IMR-90 (cell line): ENCODE data around the gene SRXN1. TPM values are rescaled to one million over a fixed set of nuclear protein-coding genes. Genes with fewer than 3 reads are reported as not detected.

Experiments
- ATAC-seq: fragments of 200-7000 bp; cut with Tn5 transposase; 2 replicates; pipeline ENCODE4 v1.9.1; 2020; ENCODE audit warnings: low read depth, mild to moderate bottlenecking, moderate library complexity
- BruUV-seq: library from RNA; stranded (reverse); fragments of 400-500 nt; replicated peaks from 2 replicates; lab custom pipeline; 2021; lab: Mats Ljungman, UMichigan
- CTCF ChIA-PET: fragments of 300-600 bp; formaldehyde crosslinking; extraction: SDS; loops from one replicate; lab custom pipeline; 2021; ENCODE audit warnings: antibody characterized with exemption; lab: Yijun Ruan, JAX
- POLR2A ChIA-PET: fragments of 300-600 bp; sonication (Branson Sonifier 250); formaldehyde crosslinking; loops from one replicate; lab custom pipeline; 2022; ENCODE audit warnings: antibody characterized with exemption; ENCODE audit not compliant: unreplicated experiment; lab: Charles Lee
- DNase-seq: peaks from one replicate; pipeline ENCODE4 v3.0.0; 2013
- H2AFZ ChIP-seq: replicated peaks from 2 replicates; pipeline ENCODE3; 2013; ENCODE audit warnings: low read length, mild to moderate bottlenecking; ENCODE audit not compliant: poor library complexity
- H2AK5ac ChIP-seq: 2 replicates; pipeline ENCODE4 v1.6.1; 2013; ENCODE audit warnings: low read depth, low read length, inconsistent platforms
- H2AK9ac ChIP-seq: replicated peaks from 2 replicates; pipeline ENCODE3; 2013; ENCODE audit warnings: mild to moderate bottlenecking, low read depth, low read length, moderate library complexity; ENCODE audit not compliant: poor library complexity
- H2BK120ac ChIP-seq: 2 replicates; pipeline ENCODE4 v1.6.1; 2013; ENCODE audit warnings: low read depth, low read length, inconsistent platforms
- H2BK15ac ChIP-seq: 3 replicates; pipeline ENCODE4 v1.6.1; 2013; ENCODE audit warnings: low read depth, low read length, inconsistent platforms
- H2BK20ac ChIP-seq: 2 replicates; pipeline ENCODE4 v1.6.1; 2013; ENCODE audit warnings: low read depth, mild to moderate bottlenecking, inconsistent platforms, low read length, moderate library complexity
- H2BK5ac ChIP-seq: 2 replicates; pipeline ENCODE4 v1.6.1; 2013; ENCODE audit warnings: mild to moderate bottlenecking, low read depth, low read length, inconsistent platforms; ENCODE audit not compliant: poor library complexity, severe bottlenecking
- H3K14ac ChIP-seq: replicated peaks from 2 replicates; pipeline ENCODE4 v1.6.1; 2013; ENCODE audit warnings: low read depth, low read length, inconsistent platforms
- H3K18ac ChIP-seq: 2 replicates; pipeline ENCODE4 v1.6.1; 2013; ENCODE audit warnings: low read depth, low read length, control low read depth
- H3K23ac ChIP-seq: 2 replicates; pipeline ENCODE4 v1.6.1; 2013; ENCODE audit warnings: low read depth, low read length, inconsistent platforms
- H3K27ac ChIP-seq: 2 replicates; pipeline ENCODE4 v1.5.1; 2013; ENCODE audit warnings: mild to moderate bottlenecking, control low read depth, low read length; ENCODE audit not compliant: insufficient read depth
- H3K27me3 ChIP-seq: 2 replicates; pipeline ENCODE4 v1.6.1; 2013; ENCODE audit warnings: low read length; ENCODE audit not compliant: control insufficient read depth, insufficient read depth
- H3K36me3 ChIP-seq: 2 replicates; pipeline ENCODE4 v1.6.1; 2013; ENCODE audit warnings: low read length, mixed read lengths; ENCODE audit not compliant: control insufficient read depth, insufficient read depth
- H3K4ac ChIP-seq: 2 replicates; pipeline ENCODE4 v1.6.1; 2013; ENCODE audit warnings: low read depth, low read length, inconsistent platforms
- H3K4me1 ChIP-seq: 2 replicates; pipeline ENCODE4 v1.6.1; 2013; ENCODE audit warnings: low read length, mixed read lengths; ENCODE audit not compliant: control insufficient read depth, insufficient read depth
- H3K4me2 ChIP-seq: 2 replicates; pipeline ENCODE4 v1.6.1; 2013; ENCODE audit warnings: low read depth, mild to moderate bottlenecking, control low read depth, low read length, moderate library complexity
- H3K4me3 ChIP-seq: 2 replicates; pipeline ENCODE4 v1.5.1; 2013; ENCODE audit warnings: low read depth, mild to moderate bottlenecking, control low read depth, low read length, moderate library complexity; ENCODE audit not compliant: insufficient read depth
- H3K56ac ChIP-seq: 2 replicates; pipeline ENCODE4 v1.6.1; 2013; ENCODE audit warnings: low read length, inconsistent platforms; ENCODE audit not compliant: insufficient read depth; ENCODE audit errors: extremely low read depth
- H3K79me1 ChIP-seq, 2 experiments: 2 replicates each; pipeline ENCODE4 v1.6.1; 2013; ENCODE audit warnings: low read length in 2 of 2, inconsistent platforms in 1 of 2, low read depth in 1 of 2
- H3K9ac ChIP-seq: 2 replicates; pipeline ENCODE4 v1.6.1; 2013; ENCODE audit warnings: low read depth, low read length, control low read depth
- H3K9me1 ChIP-seq: 2 replicates; pipeline ENCODE4 v1.6.1; 2013; ENCODE audit warnings: low read length, inconsistent platforms; ENCODE audit not compliant: insufficient read depth
- H3K9me3 ChIP-seq: 2 replicates; pipeline ENCODE4 v1.6.1; 2013; ENCODE audit warnings: low read length; ENCODE audit not compliant: control insufficient read depth, insufficient read depth
- H4K20me1 ChIP-seq: 2 replicates; pipeline ENCODE4 v1.6.1; 2013; ENCODE audit warnings: low read length, inconsistent platforms; ENCODE audit not compliant: insufficient read depth
- H4K5ac ChIP-seq: 2 replicates; pipeline ENCODE4 v1.6.1; 2013; ENCODE audit warnings: mild to moderate bottlenecking, low read depth, low read length, control low read depth
- H4K8ac ChIP-seq, 2 experiments: 2 replicates each; pipeline ENCODE4 v1.6.1; 2013; ENCODE audit warnings: low read depth in 2 of 2, low read length in 2 of 2, control low read depth in 1 of 2, inconsistent platforms in 1 of 2
- H4K91ac ChIP-seq: 2 replicates; pipeline ENCODE4 v1.6.1; 2013; ENCODE audit warnings: low read depth, low read length, inconsistent platforms; ENCODE audit not compliant: insufficient read depth
- BHLHE40 ChIP-seq: fragments of 150-350 bp; IDR thresholded peaks from 2 replicates; pipeline ENCODE4 v1.6.1; 2016; ENCODE audit warnings: mild to moderate bottlenecking, low read depth, low read length
- CEBPB ChIP-seq: IDR thresholded peaks from 2 replicates; pipeline ENCODE4 v1.6.1; 2012; ENCODE audit warnings: low read depth, low read length, improper control_type of control experiment
- CHD1 ChIP-seq: IDR thresholded peaks from 2 replicates; pipeline ENCODE4 v1.6.1; 2012; ENCODE audit warnings: low read depth, low read length, improper control_type of control experiment
- MAFK ChIP-seq: IDR thresholded peaks from 2 replicates; pipeline ENCODE4 v1.6.1; 2012; ENCODE audit warnings: low read depth, low read length, improper control_type of control experiment
- MAZ ChIP-seq: IDR thresholded peaks from 2 replicates; pipeline ENCODE4 v1.6.1; 2012; ENCODE audit warnings: low read depth, mild to moderate bottlenecking, low read length, improper control_type of control experiment, moderate library complexity, borderline replicate concordance
- MXI1 ChIP-seq: IDR thresholded peaks from 2 replicates; pipeline ENCODE4 v1.6.1; 2012; ENCODE audit warnings: low read depth, mild to moderate bottlenecking, low read length, moderate library complexity, borderline replicate concordance
- NFE2L2 ChIP-seq: fragments of 150-350 bp; IDR thresholded peaks from 2 replicates; pipeline ENCODE4 v1.6.1; 2016; ENCODE audit warnings: low read depth, mild to moderate bottlenecking, low read length
- POLR2A ChIP-seq: IDR thresholded peaks from 2 replicates; pipeline ENCODE4 v1.6.1; 2012; ENCODE audit warnings: mild to moderate bottlenecking, low read depth, low read length
- RAD21 ChIP-seq: IDR thresholded peaks from 2 replicates; pipeline ENCODE4 v1.6.1; 2012; ENCODE audit warnings: low read length, improper control_type of control experiment
- RCOR1 ChIP-seq: IDR thresholded peaks from 2 replicates; pipeline ENCODE4 v1.6.1; 2012; ENCODE audit warnings: mild to moderate bottlenecking, low read length, improper control_type of control experiment; ENCODE audit not compliant: insufficient replicate concordance
- RFX5 ChIP-seq: IDR thresholded peaks from 2 replicates; pipeline ENCODE4 v1.8.0; 2012; ENCODE audit warnings: low read depth, mild to moderate bottlenecking, low read length, moderate library complexity
- SMC3 ChIP-seq: fragments of 150-350 bp; IDR thresholded peaks from 2 replicates; pipeline ENCODE4 v1.6.1; 2016; ENCODE audit warnings: low read depth, mild to moderate bottlenecking, antibody characterized with exemption, low read length, moderate library complexity
- USF2 ChIP-seq: fragments of 150-350 bp; IDR thresholded peaks from 2 replicates; pipeline ENCODE4 v1.6.1; 2017; ENCODE audit warnings: mild to moderate bottlenecking, antibody characterized with exemption, low read length, low read depth
- WGBS, 2 experiments: methylation state at CpG; one replicate each; pipeline versions ENCODE4 v1.1.5 to v1.1.7; 2013; ENCODE audit warnings: missing lambda C conversion rate in 2 of 2; ENCODE audit not compliant: insufficient read length in 1 of 2; ENCODE audit errors: extremely low coverage in 2 of 2; 5-methylcytosine and 5-hydroxymethylcytosine counted together
- dilution Hi-C: fragments of 300-500 bp; cut with HindIII; formaldehyde crosslinking; loops from one replicate; pipeline ENCODE4 v1.14.3; 2018; ENCODE audit warnings: low sequenced_read_pairs; ENCODE audit not compliant: unreplicated experiment
- in situ Hi-C: fragments of 300-500 bp; cut with MboI; formaldehyde crosslinking; loops from 3 replicates; pipeline ENCODE4 v1.14.3; 2019; ENCODE audit warnings: low sequenced_read_pairs, inconsistent platforms, mixed read lengths
- intact Hi-C: fragments of 100-400 bp; cut with micrococcal nuclease; formaldehyde crosslinking; loops from 2 replicates; pipeline ENCODE4 v1.10.0; 2022
- polyA plus RNA-seq, 3 experiments: library from polyadenylated mRNA; depleted of rRNA; stranded (reverse); fragments of >200 nt; gene quantifications; 2 replicates each; pipeline ENCODE4 v1.2.3, GENCODE V29; 2012; ENCODE audit warnings: low replicate concordance in 1 of 3
- total RNA-seq: library from RNA; depleted of rRNA; stranded (reverse); fragments of >200 nt; gene quantifications from 2 replicates; pipeline ENCODE4 v1.2.3, GENCODE V29; 2012
- TF ChIP-seq, protein P1 (sequence below): conservative IDR thresholded peaks from 2 replicates; pipeline ENCODE4 v1.5.1; 2012; ENCODE audit warnings: mild to moderate bottlenecking, low read depth, low read length, improper control_type of control experiment

The SRXN1 gene
- total and polyA plus RNA-seq, 2 of the 4 experiments (the other 2 are of a cell fraction): 51.2 to 71.2 TPM

DNA sequence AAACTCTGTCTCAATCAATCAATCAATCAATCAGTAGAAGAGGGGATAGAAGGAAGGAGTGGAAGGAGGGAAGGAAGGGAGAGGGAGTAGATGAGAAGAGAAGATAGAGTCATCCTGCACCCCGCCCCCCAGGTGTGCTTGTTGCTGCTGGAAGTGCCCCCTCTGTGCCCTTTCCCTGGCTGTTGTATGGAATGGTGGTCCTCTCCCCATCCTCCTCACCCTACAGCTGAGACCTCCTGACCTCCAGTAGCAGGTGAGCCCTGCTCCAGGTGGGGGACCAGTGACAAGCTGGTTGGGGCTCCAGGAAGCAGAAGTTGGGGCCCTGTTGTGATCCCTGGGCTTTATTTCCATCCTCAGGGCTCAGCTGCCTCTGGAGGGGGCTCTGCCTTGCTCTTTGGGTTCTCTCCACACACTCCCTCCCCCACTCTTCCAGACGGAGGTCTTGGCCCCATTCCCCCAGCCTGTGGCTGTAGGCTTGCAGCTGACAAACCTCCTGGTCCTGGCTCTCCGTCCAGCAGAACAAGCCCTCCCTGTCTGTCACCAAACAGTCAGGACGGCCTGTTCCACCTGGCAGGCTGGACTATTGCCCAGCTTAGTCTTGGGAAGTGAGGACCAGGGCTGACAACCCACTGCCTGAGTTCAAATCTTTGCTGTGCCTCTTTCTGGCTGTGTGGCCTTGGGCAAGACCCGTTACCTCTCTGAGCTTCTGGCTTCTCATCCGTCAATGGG, 48.6 kb upstream of the SRXN1 start (continued):
- TF ChIP-seq MXI1 (no peak), MAFK (no peak), POLR2A (no peak), RAD21 (no peak), NFE2L2 (no peak)

DNA sequence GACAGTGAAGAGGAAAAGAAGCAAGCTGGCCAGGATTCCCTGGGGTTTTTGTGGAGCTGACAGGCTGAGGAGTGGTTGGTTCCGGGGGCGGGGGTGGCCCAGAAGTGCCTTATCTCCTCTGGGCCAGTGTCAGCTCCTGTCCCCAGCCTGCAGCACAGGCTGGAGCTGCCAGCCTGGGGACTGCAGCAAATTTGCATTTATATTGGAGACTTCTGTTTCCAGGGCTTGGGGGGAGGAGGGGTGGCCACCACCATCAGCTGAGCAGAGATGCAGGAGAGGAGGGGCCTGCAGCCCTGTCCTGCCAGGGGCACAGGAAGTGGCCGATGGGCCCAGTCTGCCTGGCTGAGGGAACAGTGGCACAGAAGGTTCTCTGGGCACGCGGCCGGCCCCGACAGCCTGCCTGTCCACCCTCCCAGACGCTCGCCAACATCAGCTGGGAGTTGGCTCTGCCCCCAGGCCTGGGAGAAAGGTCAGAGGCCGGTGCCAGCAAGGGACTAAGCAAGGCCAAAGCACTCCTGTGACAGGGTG, 46.9 kb upstream of the SRXN1 start:
- Histone ChIP-seq H3K4me3 (no peak overlapping the region), H3K27me3 (peaks cover 20% of the 10 kb centered on the region), H3K56ac (no peak overlapping the region), H2AK5ac (no peak overlapping the region), H2BK15ac (no peak overlapping the region), H4K91ac (no peak overlapping the region), H2BK5ac (no peak overlapping the region), H3K9me3 (no peaks in the 10 kb centered on the region), H4K20me1 (no peaks in the 10 kb centered on the region), H3K79me1 (no peaks in the 10 kb centered on the region), H3K4me1 (no peaks in the 10 kb centered on the region), H3K36me3 (no peaks in the 10 kb centered on the region), H2AFZ (no peak overlapping the region), H3K4me2 (no peak overlapping the region), H3K4ac (no peak overlapping the region), H4K8ac (no peak overlapping the region), H3K9ac (no peak overlapping the region), H2BK20ac (no peak overlapping the region), H3K18ac (no peak overlapping the region), H3K9me1 (no peaks in the 10 kb centered on the region), H3K23ac (no peak overlapping the region), H2BK120ac (no peak overlapping the region), H3K14ac (no peak overlapping the region), H4K5ac (no peak overlapping the region), H2AK9ac (no peak overlapping the region), H3K27ac (no peak overlapping the region)
- POLR2A ChIA-PET: no interaction called here
- BruUV-seq: no TSS peak
- WGBS, 2 experiments: 25% methylated on average over 8 of the region's 10 CpGs; no CpG with 5 or more reads in 1 of the 2 experiments
- CTCF ChIA-PET: no interaction called here
- dilution Hi-C loops (no loop called here), in situ Hi-C loops (no loop called here), intact Hi-C loops (no loop called here)
- ATAC-seq (no peak), DNase-seq (no peak)
- TF ChIP-seq MAZ (no peak), POLR2A (no peak), CHD1 (no peak), MAFK (no peak), RFX5 (no peak), CEBPB (no peak), USF2 (no peak), BHLHE40 (no peak), SMC3 (no peak), NFE2L2 (no peak), RCOR1 (no peak), MXI1 (no peak)
- TF ChIP-seq, protein P1, sequence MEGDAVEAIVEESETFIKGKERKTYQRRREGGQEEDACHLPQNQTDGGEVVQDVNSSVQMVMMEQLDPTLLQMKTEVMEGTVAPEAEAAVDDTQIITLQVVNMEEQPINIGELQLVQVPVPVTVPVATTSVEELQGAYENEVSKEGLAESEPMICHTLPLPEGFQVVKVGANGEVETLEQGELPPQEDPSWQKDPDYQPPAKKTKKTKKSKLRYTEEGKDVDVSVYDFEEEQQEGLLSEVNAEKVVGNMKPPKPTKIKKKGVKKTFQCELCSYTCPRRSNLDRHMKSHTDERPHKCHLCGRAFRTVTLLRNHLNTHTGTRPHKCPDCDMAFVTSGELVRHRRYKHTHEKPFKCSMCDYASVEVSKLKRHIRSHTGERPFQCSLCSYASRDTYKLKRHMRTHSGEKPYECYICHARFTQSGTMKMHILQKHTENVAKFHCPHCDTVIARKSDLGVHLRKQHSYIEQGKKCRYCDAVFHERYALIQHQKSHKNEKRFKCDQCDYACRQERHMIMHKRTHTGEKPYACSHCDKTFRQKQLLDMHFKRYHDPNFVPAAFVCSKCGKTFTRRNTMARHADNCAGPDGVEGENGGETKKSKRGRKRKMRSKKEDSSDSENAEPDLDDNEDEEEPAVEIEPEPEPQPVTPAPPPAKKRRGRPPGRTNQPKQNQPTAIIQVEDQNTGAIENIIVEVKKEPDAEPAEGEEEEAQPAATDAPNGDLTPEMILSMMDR: no peak
